Naive B cell (primary cell): Measurements from ENCODE around the gene SEC14L5. TPM values are rescaled to one million over a fixed set of nuclear protein-coding genes. Genes with fewer than 3 reads are reported as not detected.

Experiments used
- ATAC-seq, 2 donors: fragments of 150-1000 bp; cut with Tn5 transposase; 2 replicates each; pipeline ENCODE4 v1.10.0; 2021; ENCODE audit warnings: low read depth in 2 of 2, mild to moderate bottlenecking in 2 of 2, moderate library complexity in 2 of 2
- DNase-seq: peaks from one replicate; pipeline ENCODE4 v3.0.0; 2022
- H3K27ac Mint-ChIP-seq, 6 donors: one replicate each; pipeline ENCODE4 v1.8.0; 2020 to 2022; ENCODE audit warnings: mild to moderate bottlenecking in 6 of 6, mixed read lengths in 6 of 6, moderate library complexity in 5 of 6, inconsistent platforms in 2 of 6
- H3K27me3 Mint-ChIP-seq, 3 donors: one replicate each; pipeline ENCODE4 v1.8.0; 2021 to 2022; ENCODE audit warnings: mixed read lengths in 3 of 3, mild to moderate bottlenecking in 1 of 3
- H3K36me3 Mint-ChIP-seq, 2 donors: one replicate each; pipeline ENCODE4 v1.8.0; 2020 to 2022; ENCODE audit warnings: mixed read lengths in 2 of 2, inconsistent platforms in 1 of 2, mild to moderate bottlenecking in 1 of 2
- H3K4me1 Mint-ChIP-seq, 3 donors: one replicate each; pipeline ENCODE4 v1.8.0; 2020 to 2022; ENCODE audit warnings: mixed read lengths in 3 of 3, inconsistent platforms in 1 of 3, mild to moderate bottlenecking in 1 of 3, moderate library complexity in 1 of 3
- H3K4me3 Mint-ChIP-seq, 8 donors: one replicate each; pipeline ENCODE4 v1.8.0; 2020 to 2022; ENCODE audit warnings: mild to moderate bottlenecking in 8 of 8, mixed read lengths in 8 of 8, moderate library complexity in 8 of 8, inconsistent platforms in 2 of 8
- H3K9me3 Mint-ChIP-seq, 7 donors: one replicate each; pipeline ENCODE4 v1.8.0; 2020 to 2022; ENCODE audit warnings: mixed read lengths in 7 of 7, mild to moderate bottlenecking in 5 of 7, inconsistent platforms in 2 of 7, moderate library complexity in 1 of 7
- polyA plus RNA-seq, 6 donors: library from polyadenylated mRNA; unstranded; fragments of 300-500 nt; fragmentation: Illumina TruSeq; gene quantifications; one replicate each; pipeline ENCODE4 v1.2.3, GENCODE V29; 2021; ENCODE audit warnings: low read depth in 6 of 6

SEC14L5 gene
- polyA plus RNA-seq, 6 donors from 2014 or later: 0.08 to 0.48 (median 0.43) TPM; not detected in 3

DNA sequence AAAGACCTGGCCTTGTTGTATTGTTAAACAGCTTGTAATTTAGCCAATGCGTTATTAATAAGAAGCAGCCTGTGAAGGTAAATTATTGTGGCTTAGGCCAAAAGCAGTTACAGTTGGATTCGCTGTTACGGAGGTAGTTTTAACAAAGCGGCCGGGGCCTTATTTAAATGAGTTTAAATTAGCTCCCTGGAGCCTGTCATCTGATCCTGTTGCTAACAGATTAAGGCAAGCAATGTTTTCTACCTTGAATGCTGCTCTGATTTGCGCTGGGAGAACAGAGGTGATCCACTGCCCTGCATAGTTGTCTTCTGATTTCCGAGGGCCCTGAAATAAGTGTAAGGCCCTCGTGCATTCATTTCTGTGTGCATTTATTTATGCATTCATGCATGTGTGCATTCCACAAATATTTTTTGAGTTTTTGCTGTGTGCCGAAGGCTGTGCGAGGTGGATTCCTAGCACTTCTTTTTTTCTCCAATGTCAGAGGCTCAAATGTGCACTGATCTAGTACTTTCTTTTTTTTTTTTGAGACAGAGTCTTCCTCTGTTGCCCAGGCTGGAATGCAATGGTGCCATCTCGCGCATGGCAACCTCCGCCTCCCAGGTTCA is 10.9 kb downstream of the SEC14L5 start:
- Mint-ChIP-seq H3K27me3 (peaks cover 9 to 37% (median 16%) of the 10 kb centered on the region in 3 donors), H3K36me3 (no peaks in the 10 kb centered on the region), H3K9me3 (peaks cover 0 to 1% (median 0%) of the 10 kb centered on the region in 7 donors), H3K27ac (no peak overlapping the region), H3K4me3 (no peak overlapping the region), H3K4me1 (peaks cover 0 to 2% (median 0%) of the 10 kb centered on the region in 3 donors)
- DNase-seq (no peak), ATAC-seq (no peak)

DNA sequence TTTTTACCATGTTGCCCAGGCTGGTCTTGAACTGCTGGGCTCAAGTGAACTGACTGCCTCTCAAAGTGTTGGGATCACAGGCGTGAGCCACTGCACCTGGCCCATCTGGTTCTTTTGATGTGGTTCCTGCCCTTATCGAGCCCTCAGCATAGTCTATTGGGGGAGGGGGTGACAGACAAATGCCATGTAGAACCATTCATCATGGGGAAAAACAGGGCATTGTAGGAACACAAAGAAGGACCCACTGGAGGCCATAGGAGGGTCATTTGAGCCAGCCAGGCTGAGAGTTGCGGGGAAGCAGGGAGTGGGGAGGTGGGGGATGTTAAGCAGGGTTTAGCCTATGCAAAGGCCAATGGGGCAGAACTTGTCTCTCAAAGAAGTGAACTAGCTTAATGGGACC is 11.9 kb downstream of the SEC14L5 start:
- no peak for ATAC-seq
- H3K9me3 Mint-ChIP-seq: peaks cover 0 to 1% (median 0%) of the 10 kb centered on the region in 7 donors
- H3K27me3 Mint-ChIP-seq: peaks cover 9 to 37% (median 16%) of the 10 kb centered on the region in 3 donors
- H3K27ac Mint-ChIP-seq: no peak overlapping the region
- no peak for DNase-seq
- H3K4me3 Mint-ChIP-seq: no peak overlapping the region
- no peaks in the 10 kb centered on the region for H3K36me3 Mint-ChIP-seq
- peaks cover 0 to 2% (median 0%) of the 10 kb centered on the region in 3 donors for H3K4me1 Mint-ChIP-seq

DNA sequence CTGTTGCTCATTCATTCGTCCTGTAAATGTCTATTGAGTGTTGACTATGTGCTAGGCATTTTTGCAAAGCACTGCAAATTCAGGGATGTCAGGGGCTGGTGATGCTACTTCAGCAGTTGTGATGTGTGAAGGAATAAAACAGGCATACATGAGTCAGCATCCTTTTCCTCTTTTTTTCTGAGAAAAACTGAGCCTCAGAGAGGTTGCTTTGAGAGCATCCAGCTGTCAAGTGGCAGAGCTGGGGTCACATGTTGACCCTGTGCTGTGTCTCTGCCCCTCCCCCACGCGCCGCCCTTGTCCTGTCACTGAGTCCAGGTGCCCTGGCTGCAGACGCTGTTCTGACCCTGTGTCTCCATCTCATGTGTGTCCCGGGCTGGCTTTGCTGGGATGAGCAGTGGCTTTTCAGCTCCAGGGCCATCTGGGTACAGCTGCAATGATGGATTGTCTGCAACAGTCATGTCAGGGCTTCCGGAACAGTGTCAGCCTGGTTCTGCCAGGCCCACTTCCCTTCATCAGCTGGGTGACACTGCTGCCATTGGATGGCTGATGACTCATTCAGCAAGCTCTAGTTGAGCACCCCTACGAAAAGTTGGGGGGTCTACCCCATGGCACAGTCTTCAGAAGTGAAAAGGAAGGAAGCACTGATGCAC is 14.9 kb downstream of the SEC14L5 start:
- DNase-seq: no peak
- H3K27ac Mint-ChIP-seq: no peak overlapping the region
- peaks cover 9 to 37% (median 16%) of the 10 kb centered on the region in 3 donors for H3K27me3 Mint-ChIP-seq
- ATAC-seq: no peak
- no peak overlapping the region for H3K4me3 Mint-ChIP-seq
- no peaks in the 10 kb centered on the region for H3K36me3 Mint-ChIP-seq
- H3K4me1 Mint-ChIP-seq: peaks cover 6 to 13% (median 11%) of the 10 kb centered on the region in 3 donors
- H3K9me3 Mint-ChIP-seq: peaks cover 0 to 4% (median 0%) of the 10 kb centered on the region in 7 donors

DNA sequence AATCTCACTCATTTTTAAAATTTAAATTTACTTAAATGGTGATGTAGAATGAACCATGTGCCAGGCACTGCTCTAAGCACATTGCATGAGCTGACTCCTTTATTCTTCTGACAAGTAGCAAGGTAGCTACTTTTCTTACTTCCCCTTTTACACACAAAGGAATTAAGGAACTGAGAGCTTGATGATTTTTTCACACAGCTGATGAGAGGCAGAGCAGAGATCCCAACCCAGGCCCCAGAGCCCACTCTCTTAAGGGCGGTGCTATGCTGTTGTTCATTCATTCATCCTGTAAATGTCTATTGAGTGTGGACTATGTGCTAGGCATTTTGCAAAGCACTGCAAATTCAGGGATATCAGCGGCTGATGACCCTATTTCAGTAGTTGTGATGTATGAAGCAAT is 17.9 kb downstream of the SEC14L5 start:
- Mint-ChIP-seq H3K4me1 (peaks cover 6 to 13% (median 11%) of the 10 kb centered on the region in 3 donors), H3K36me3 (no peaks in the 10 kb centered on the region), H3K27ac (peak overlapping the region in 1 of 6 donors; percentile 29), H3K9me3 (peaks cover 0 to 4% (median 0%) of the 10 kb centered on the region in 7 donors), H3K27me3 (peaks cover 10 to 30% (median 12%) of the 10 kb centered on the region in 3 donors), H3K4me3 (peak overlapping the region in 1 of 8 donors; percentile 35)
- ATAC-seq (peak; percentile 99), DNase-seq (peak; percentile 64)

DNA sequence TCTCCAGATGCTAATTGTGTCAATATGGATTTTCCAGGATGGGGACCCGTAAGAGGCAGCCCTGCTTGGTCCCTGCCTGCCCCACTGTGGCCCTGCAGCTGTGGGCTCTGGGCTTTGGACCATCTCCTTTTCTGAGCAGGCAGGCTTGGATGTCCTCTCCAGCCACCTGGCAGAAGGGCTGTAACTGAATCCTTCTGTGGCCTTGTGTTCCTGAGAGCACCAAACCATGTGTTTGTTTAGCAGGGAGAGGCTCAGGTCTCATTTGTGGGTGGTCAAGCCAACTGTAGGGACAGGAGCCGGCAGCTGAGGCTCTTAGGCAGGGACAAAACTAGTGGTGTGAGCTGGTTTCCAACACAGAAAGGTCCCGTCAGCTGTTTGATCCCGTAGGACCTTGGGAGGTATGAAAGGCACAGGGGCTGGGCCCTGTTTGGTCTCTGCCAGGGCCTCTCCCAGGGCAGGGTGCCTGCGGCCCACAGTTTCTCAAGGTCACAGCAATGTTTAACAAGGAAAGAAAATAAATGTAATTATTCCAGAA is 18.5 kb downstream of the SEC14L5 start:
- no peak overlapping the region for H3K4me3 Mint-ChIP-seq
- H3K4me1 Mint-ChIP-seq: peaks cover 6 to 13% (median 11%) of the 10 kb centered on the region in 3 donors
- H3K9me3 Mint-ChIP-seq: peaks cover 0 to 4% (median 0%) of the 10 kb centered on the region in 7 donors

DNA sequence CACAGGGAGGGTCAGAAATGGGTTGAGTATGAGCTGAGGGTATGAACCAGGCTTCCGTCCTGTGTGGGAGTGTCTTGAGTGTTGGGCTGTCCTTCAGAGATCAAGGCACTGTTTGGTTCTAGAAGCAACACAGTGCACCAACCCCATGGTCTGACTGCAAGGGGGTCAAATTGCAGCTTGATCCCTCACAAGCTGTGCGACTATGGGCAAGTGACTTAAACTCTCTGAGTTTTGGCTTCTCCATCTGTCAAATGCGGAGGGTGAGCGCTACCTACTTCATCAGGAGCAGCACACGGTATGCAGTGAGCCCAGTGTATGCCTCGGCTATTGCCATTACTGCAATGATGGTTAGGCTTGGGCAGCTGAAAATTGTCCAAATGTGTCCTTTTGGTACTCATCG is 21.0 kb downstream of the SEC14L5 start:
- Mint-ChIP-seq H3K4me3 (no peak overlapping the region), H3K27ac (no peak overlapping the region)

More for the DNA sequence above, 18.5 kb downstream of the SEC14L5 start:
- no peak for DNase-seq
- peaks cover 10 to 30% (median 16%) of the 10 kb centered on the region in 3 donors for H3K27me3 Mint-ChIP-seq
- no peaks in the 10 kb centered on the region for H3K36me3 Mint-ChIP-seq
- H3K27ac Mint-ChIP-seq: no peak overlapping the region
- ATAC-seq: no peak

DNA sequence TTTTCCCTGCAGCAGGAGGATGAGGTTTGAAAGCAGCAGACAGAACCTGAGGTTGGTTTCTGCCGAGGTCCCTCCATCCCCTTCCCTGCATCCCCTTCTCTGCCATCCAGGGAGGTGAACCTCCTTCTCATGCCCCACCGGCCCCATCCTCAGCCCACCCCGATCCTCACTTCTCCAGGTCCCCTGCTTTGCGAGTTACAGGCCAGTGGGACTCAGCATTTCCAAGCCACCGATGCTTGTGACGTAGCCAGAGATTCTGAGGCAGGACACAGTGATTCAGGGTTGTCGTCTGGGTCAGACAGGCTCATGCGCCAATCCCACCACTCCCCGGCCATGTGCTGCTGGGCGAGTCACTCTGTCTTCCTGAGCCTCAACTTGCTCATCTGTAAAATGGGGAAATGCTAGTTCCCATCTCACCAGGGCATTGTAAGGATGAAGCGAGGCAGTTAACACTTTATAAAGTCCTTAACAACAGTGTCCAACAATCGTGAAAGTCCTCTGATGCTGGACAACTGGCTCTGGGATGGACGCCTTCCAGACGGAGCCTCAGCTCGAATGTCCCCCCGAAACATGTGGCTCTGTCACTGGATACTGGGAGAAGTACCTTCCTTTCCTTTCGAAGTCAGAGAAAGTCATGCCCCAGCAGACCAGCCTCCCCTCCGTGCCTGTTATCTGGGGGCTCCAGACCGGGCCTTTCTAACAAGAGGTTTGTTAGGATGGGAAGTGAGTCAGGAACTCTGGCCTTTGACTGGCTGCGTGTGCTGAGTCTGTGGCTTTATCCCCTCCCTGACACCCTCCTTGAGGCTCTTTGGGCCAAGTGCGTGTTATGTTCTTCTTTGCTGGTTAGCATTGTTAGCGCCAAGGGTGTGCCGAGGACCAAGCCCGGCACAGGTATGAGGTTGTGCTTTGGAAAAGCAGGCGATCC is 21.9 kb downstream of the SEC14L5 start:
- Mint-ChIP-seq H3K27ac (no peak overlapping the region), H3K36me3 (peaks cover 0 to 8% of the 10 kb centered on the region in 2 donors)

More for the DNA sequence above, 21.0 kb downstream of the SEC14L5 start:
- DNase-seq (no peak), ATAC-seq (no peak)
- Mint-ChIP-seq H3K36me3 (peaks cover 0 to 5% of the 10 kb centered on the region in 2 donors), H3K9me3 (peaks cover 0 to 5% (median 3%) of the 10 kb centered on the region in 7 donors), H3K27me3 (peaks cover 4 to 27% (median 16%) of the 10 kb centered on the region in 3 donors), H3K4me1 (peaks cover 6 to 11% (median 11%) of the 10 kb centered on the region in 3 donors)

DNA sequence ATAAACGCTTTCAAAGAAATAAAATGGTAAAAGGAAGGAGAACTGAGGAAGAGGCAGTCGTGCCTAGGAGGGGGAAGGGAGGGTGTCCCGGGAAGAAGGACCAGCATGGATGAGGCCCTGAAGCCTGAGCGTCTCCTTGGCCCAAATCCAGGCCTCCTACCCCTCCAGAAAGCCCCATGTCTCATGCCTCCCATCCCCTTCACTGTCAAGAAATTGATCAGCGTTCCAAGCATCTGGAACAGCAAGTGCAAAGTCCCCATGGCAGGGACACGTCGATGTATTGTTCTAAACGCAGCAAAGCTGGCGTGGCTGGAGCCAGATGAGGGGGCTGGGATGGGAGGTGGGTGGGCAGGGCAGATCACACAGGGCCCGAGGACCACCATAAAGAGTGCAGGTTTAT is 22.6 kb downstream of the SEC14L5 start:
- no peak for ATAC-seq
- peaks cover 12 to 30% (median 19%) of the 10 kb centered on the region in 3 donors for H3K27me3 Mint-ChIP-seq
- DNase-seq: no peak
- H3K9me3 Mint-ChIP-seq: peaks cover 0 to 13% (median 5%) of the 10 kb centered on the region in 7 donors
- H3K4me3 Mint-ChIP-seq: peak overlapping the region in 1 of 8 donors; percentile 56
- H3K27ac Mint-ChIP-seq: no peak overlapping the region
- H3K4me1 Mint-ChIP-seq: peaks cover 3 to 7% (median 7%) of the 10 kb centered on the region in 3 donors
- H3K36me3 Mint-ChIP-seq: peaks cover 0 to 8% of the 10 kb centered on the region in 2 donors

More for the DNA sequence above, 21.9 kb downstream of the SEC14L5 start:
- ATAC-seq (no peak), DNase-seq (no peak)
- Mint-ChIP-seq H3K9me3 (peaks cover 0 to 13% (median 5%) of the 10 kb centered on the region in 7 donors), H3K4me1 (peaks cover 6 to 11% (median 11%) of the 10 kb centered on the region in 3 donors), H3K4me3 (peak overlapping the region in 1 of 8 donors; percentile 56), H3K27me3 (peaks cover 12 to 30% (median 19%) of the 10 kb centered on the region in 3 donors)

DNA sequence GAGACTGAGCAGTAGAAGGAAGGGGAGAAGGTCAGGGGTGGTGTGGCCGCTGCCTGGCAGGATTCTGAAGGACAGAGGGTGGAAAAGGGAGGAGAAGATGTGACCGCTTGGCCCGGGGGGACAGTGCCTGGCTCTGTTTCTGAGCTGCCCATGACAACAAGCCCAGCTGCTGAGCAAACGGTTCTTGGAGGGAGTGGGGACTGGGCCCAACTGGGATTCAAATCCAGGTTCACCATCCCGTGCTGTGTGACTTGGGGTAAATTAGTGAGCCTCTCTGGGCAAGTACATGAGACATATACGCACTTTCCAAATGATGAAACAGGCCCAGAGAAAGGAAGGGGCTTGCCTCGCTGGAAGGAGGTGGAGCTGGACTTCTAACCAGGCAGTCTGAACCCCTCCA is 23.3 kb downstream of the SEC14L5 start:
- Mint-ChIP-seq H3K9me3 (peaks cover 2 to 16% (median 5%) of the 10 kb centered on the region in 7 donors), H3K27me3 (peaks cover 19 to 37% (median 24%) of the 10 kb centered on the region in 3 donors), H3K36me3 (peaks cover 0 to 8% of the 10 kb centered on the region in 2 donors), H3K27ac (no peak overlapping the region), H3K4me3 (no peak overlapping the region), H3K4me1 (no peaks in the 10 kb centered on the region)
- ATAC-seq (no peak), DNase-seq (no peak)

DNA sequence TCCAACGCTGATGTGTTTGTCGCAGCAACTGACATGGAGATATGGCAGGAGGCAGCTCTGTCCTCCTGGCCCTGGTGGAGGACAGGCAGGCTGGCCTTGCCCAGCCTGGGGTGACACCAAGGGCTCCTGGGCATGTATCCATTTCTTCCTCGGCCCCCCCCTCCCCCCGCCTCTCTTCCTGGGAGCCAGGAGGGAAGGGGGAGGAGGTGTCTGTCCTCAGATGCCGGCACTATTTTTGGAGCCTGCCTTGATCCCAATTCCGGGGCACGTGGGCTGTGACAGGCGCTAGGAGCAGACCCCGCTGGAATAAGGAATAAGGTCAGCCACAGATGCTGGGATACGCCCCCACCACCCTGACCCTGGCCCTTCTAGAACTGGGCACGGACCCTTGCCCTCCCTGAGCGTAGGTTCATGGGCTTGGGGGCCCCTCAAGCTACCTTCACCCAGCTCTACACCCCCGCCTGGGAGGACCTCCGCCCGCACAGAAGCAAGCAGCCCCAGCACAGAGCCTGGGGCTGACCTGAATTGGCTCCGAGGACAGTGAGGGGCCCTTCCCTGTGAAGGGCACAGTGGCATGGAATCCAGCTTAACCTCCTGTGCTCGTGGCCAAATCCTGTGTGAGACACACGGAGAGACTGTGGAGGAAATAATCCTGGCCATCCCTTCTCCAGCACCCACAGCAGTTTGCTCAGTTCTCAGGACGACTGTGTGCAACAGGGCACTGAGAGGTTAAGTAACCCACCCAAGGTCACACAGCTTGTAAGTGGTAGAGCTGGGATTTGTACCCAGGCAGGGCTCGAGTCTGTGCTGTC is 24.1 kb downstream of the SEC14L5 start:
- Mint-ChIP-seq H3K4me1 (no peaks in the 10 kb centered on the region), H3K4me3 (no peak overlapping the region), H3K27me3 (peaks cover 26 to 45% (median 32%) of the 10 kb centered on the region in 3 donors), H3K9me3 (peaks cover 2 to 23% (median 7%) of the 10 kb centered on the region in 7 donors), H3K36me3 (peaks cover 0 to 8% of the 10 kb centered on the region in 2 donors), H3K27ac (no peak overlapping the region)
- DNase-seq (no peak), ATAC-seq (no peak)

DNA sequence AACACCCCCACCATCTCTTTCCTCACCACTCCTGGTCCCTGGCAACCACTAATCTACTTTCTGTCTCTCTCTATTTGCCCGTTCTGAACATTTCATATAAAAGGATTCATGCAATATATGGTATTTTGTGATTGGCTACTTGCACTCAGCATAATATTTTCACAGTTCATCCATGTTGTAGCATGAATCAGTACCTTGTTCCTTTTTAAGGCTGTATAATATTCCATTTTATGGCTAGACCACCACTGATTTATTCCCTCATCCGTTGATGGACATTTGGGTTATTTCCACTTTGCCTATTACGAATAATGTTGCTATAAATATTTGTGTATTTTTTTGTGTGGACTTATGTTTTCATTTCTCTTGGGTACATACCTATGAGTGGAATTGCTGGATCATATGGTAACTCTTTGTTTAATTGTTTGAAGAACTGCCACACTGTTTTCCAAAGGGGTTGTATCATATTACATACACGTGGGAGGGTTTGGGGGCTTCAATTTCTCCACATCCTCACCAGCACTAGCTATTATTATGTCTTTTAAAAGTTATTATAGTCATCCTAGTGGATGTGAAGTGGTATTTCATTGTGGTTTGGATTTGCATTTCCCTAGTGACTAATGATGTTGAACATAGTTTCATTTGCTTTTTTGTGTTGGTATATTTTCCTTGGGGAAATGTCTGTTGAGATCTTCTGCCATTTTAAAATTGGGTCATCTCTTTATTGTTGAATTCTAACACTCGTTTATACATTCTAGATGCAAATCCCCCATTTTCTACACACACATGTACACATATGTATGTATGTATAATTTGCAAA is 26.3 kb downstream of the SEC14L5 start:
- H3K27me3 Mint-ChIP-seq: peaks cover 36 to 63% (median 49%) of the 10 kb centered on the region in 3 donors
- no peak overlapping the region for H3K4me3 Mint-ChIP-seq
- DNase-seq (no peak), ATAC-seq (no peak)
- H3K36me3 Mint-ChIP-seq: peaks cover 0 to 8% of the 10 kb centered on the region in 2 donors
- peaks cover 0 to 7% (median 0%) of the 10 kb centered on the region in 3 donors for H3K4me1 Mint-ChIP-seq
- H3K9me3 Mint-ChIP-seq: peaks cover 2 to 28% (median 12%) of the 10 kb centered on the region in 7 donors
- H3K27ac Mint-ChIP-seq: no peak overlapping the region
